Embryonic facial prominence (tissue), 1 donor: ENCODE data around the gene MINDY2.
"Not testable (repeated sequence)": the region's sequence is repeated elsewhere in the genome, so short reads cannot be mapped to it uniquely, and the experiment has no call there.

ENCODE experiments used
- DNase-seq: peaks from one replicate; pipeline ENCODE4 v3.0.0-alpha.2; 2016; ENCODE audit errors: extremely low spot score

The MINDY2 gene

DNA sequence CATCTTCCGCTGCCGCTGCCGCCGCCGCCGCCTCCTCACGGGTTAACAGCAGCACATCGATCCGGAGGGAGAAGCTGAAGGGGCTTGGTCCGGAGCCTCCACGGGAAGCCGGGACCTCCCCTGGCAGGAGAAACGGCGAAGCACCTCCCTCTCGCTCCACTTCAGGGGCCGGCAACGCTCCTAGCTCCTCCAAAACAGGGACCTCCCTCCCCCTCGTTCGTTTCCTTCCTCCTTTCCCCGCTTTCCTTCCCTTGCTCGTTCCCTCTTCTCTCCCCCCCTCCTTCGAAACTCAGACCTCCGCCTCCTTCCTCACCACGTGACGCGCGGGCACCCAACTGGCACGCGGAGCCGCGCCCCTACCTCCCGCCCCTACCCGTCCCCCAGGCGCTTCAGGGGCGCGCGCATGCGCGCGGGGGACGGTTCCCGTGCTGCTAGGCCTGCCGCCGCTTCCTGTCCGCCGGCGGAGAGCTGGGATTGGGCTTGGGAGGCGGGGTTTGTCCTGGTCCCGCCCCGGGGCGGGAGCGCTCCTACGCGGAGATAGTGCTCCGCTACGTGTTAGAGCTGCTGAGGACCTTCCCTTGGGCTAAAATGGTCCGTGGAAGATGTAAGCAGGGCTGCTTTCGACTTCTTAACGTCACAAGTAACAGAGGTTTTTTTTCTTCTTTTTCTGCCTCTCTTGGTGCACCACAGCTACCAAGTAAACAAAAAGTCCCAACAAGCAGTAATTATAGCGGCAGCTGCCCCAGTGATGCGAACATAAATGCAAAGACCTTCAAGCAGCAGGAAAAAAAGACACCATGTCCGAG, 21.4 kb upstream of the MINDY2 start, which contains the start of gene ADAM10:
Gene ADAM10 (minus strand): TSS at position 176 of the 806 bp plus-strand sequence. CDS start 173 bp downstream, at position 3.
- peak; percentile 99 for DNase-seq

DNA sequence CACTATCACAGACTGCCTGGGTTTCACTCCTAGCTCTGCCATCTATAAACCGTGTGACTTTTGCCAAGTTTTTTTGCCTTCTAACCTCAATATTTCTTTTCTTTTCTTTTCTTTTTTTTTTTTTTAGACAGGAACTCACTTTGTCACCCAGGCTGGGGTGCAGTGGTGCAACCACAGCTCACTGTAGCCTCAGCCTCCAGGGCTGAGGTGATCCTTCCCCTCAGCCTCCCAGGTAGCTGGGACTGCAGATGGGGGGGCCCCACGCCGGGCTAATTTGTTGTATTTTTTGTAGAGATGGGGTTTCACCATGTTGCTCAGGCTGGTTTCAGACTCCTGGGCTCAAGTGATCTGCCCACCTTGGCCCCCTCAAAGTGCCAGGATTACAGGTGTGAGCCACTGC, 18.4 kb upstream of the MINDY2 start:
- no peak for DNase-seq

DNA sequence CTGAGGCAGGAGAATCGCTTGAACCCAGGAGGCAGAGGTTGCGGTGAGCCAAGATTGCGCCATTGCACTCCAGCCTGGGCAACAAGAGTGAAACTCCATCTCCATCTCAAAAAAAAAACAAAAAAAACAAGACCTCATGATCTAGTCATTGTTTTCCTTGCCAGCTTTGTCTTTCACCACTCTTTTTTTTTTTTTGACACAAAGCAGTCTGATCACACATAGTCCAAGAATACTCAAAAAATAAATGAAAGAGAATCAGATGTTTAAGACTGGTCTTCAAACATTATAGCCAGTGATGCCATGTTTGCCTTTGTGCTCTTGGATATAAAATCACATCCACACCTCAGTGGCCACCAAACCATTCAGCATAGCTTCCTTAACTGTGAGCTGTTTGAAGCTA, 15.8 kb upstream of the MINDY2 start:
- no peak for DNase-seq

DNA sequence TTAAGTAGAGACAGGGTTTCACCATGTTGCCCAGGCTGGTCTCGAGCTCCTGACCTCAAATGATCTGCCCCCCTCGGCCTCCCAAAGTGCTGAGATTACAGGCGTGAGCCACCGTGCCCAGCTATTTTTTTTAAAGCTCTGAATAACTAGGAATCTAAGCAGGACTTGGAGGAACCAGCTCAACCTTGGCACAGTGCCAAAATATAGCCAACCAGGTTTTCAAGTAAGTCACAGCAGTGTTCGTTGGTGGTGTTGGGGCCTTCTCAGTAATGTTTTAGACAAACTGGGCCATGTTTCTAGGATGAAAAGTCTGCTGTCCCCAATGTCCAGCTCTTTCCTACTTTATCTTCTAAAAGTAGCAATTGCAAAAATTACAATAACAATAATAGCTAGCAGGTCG, 15.1 kb upstream of the MINDY2 start:
- no peak for DNase-seq

DNA sequence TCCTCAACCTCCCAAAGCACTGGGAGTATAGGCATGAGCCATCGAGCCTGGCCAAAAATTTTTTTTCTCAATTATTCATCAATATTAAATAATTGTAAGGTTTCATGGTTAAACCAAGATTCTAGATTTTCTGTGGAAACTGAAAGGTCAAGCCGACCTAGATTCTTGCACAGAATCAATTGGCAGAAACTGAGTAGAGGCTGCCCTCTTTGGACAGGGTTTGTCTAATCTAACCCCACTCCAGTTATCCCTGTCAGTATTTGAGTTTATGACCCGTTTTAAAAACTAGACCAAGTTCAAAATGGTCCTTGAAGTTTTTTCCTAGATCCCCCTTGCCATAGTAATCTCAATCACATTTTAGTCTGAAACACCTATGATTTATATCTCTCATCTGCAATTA, 13.0 kb upstream of the MINDY2 start:
- DNase-seq: no peak

DNA sequence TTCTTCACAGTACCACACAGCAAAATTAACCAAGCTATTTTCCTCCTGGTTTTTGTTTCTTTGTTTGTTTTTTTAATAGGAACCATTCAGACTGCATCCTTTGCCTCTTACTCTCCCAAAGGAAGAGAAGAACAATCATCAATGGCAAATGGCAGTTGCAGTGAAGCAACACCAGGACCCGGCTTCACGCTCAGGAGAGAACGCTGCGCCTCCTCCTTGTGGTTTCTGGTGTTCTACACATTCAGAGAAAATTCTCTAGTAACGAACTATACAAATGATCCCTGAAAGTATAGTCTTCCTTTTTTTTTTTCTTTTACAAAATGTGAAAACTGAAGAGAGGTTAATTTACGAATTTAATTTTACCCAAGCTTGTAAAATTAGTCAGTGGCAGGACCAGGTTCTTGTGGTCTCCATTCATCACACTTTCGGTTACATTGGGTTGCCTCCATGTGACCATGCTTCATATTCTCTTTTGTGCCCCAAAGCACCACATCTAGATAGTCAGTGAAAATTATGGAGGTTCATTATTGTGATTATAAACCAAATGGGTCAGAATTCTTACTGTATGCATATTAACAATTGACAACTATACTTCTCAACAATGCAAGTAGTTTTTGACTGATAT, 10.6 kb upstream of the MINDY2 start:
- DNase-seq: no peak

DNA sequence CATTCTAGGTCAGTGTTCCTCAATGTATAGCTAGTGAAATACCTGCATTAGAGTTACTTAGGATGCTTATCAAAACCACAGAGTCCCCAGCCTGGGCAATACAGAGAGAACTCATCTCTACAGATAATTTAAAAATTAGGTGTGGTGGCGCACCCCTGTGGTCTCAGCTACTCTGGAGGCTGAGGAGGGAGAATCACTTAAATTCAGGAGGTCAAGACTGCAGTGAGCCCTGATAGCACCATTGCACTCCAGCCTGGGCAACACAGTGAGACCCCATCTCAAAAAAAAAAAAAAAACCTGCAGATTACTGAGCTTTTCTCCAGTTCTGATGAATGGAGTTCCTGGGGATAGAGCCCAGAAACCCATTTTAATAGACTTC, 10.1 kb upstream of the MINDY2 start:
- no peak for DNase-seq

DNA sequence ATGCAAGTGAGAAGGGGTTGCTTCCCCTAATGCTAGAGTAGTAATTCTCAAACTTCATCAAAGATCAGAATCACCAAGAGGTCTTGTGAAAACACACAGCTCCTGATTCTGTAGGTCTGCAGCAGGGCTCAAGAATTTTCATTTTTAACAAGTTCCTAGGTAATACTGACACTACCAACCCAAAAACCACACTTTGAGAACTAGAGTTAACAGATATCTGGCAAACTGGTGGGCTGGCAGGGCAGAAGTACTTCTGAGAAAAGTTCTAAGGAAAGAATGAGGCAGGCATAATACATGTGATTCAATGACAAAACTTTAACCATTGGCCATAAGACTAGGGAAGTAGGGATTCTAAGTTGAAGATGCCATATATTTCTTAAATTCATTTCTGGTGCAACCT, 8.8 kb upstream of the MINDY2 start:
- DNase-seq: no peak

DNA sequence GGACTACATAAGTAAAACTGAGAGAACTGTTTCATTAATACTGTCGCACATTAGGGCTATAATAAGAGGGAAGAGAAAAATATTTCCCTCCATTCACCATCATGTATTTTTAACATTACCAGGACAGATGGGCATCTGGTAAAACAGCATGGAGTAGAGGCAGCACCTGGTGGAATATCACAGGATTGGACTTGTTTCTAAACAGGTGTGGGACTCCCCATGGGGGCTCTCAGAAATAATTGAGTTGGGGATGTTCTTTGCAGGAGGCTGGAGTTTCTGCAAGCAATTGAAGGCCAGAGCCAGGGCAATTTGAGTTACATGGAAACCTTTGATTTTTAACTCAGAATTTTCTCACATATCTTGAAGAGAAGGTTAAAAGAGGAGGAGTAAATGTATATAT, 8.4 kb upstream of the MINDY2 start:
- no peak for DNase-seq

DNA sequence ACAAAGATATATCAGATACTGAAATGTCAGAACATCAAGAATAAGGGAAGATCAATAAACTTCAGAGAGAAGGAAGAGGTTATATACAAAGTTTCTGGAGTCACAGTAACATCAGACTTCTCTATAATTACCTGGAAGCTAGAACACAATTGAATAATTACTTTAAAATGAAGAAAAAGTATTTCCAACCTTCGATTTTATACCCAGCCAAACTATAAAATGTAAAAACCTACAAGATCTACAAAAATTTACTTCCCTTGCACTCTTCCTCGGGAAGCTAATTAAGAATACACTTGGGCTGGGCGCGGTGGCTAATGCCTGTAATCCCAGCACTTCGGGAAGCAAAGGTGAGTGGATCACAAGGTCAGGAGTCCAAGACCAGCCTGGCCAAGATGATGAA, 6.6 kb upstream of the MINDY2 start:
- DNase-seq: no peak

DNA sequence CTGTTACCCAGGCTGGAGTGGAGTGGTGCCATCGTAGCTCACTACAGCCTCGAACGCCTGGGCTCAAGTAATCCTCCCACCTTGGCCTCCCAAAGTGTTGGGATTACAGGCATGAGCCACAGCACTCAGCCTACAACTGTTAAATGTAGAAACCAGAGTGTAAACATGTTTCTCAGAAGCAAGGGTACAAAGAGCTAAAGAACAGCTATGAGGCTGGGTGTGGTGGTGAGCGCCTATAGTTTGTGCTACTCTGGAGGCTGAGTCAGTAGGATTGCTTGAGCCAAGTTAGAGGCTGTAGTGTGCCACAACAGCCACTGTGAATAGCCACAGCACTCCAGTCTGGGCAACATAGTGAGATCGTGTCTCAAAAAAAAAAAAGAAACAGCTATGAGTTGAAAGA, 4.8 kb upstream of the MINDY2 start:
- DNase-seq: no peak

DNA sequence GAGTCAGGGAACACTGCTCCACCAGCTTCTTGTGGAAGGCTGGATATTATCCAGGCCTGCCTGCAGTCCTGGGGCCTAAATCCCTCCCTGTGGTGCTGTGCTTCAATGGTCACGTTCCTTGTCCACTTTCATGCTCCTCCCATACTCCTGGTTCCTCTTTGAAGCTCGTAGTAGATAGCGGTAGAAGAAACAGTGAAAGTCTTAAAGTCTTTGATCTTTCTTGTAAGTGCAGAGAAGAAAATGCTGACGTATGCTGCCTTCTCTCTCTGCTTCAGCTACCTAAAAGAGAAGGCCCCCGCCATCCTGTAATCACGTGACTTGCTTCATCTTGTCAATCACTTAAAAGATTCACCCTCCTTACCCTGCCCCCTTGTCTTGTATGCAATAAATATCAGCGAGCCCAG, 2.5 kb upstream of the MINDY2 start:
- not testable (repeated sequence) for DNase-seq

DNA sequence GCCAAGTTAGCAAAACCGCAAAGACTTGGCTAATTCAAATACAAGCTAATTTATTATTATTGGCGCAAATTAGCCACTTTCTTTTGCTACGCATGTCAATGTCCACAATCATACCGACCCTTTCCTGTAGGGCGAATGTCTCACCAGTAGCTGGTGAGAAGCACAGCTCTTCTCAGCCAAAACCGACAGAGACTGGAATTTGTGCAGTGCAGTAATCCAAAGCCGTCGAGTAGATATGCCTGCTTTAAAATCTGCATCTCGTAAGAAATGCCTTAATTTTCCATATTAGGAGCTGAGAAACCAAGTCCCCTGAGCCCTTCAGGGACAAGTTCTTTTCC, 614 bp upstream of the MINDY2 start:
- no peak for DNase-seq

DNA sequence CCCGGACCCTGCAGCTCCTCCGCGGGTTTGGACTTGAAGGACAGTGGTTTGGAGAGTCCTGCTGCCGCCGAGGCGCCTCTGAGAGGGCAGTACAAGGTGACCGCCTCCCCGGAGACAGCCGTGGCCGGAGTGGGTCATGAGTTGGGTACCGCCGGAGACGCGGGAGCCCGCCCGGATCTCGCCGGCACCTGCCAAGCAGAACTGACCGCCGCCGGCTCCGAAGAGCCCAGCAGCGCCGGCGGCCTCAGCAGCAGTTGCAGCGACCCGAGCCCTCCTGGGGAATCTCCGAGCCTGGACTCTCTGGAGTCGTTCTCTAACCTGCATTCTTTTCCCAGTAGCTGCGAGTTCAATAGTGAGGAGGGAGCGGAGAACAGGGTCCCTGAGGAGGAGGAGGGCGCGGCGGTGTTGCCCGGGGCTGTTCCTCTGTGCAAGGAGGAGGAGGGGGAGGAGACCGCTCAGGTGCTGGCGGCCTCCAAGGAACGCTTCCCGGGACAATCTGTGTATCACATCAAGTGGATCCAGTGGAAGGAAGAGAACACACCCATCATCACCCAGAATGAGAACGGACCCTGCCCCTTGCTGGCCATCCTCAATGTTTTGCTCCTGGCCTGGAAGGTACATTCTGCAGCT, 634 bp downstream of the MINDY2 start:
- DNase-seq: no peak

DNA sequence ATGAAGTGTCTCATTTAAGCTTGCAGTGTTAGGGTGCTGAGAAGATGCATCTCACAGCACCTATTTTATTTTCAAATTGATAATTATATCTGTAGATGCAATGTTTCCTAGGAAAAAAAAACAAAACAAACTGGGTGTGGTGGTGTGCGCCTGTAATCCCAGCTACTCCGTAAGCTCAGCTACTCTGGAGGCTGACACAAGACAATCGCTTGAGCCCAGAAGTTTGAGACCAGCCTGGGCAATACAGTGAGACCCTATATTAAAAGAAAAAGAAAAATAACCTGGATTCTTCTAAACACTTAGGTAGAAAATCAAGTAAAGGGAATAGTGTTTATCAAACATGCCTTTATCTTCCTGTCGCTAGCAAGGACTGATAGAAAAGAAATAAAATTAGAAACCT, 1.9 kb downstream of the MINDY2 start:
- DNase-seq: no peak

DNA sequence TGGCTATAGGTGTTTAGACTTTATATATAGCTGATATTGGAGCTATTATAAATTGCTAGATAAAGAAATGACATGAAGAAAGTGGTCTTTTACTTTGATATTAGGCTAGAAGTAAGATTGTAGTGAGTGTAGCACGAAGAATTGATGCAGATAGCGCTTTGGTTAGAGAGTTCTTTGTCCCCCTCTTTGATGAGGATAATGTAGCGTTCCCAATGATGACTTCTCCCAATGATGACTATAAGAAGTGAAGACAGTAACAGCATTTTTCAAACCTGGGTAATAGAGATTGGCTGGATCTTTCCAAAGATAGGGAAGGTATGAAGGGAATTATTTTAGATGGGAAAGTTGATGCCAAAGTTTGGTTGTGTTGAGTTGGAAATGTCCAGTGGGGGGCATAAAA, 4.3 kb downstream of the MINDY2 start:
- no peak for DNase-seq

DNA sequence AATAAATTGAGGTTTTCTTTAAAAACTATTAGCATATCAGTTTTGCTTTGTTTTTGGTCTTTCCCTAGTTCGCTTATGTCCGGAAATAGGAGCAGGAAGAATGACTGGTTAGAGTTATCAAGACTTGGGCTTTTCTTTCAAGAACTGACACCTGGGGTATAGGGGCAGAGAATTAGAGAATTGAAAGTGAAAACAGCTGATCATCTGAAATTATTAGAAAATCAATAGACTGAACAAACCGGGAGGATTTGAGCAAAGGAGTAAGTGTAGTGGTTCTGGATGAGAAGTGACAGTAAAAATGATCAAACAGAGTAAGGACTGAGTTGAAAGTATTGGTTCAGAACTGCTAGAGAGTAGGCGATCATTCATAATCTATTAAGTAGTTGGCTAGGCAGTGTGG, 6.0 kb downstream of the MINDY2 start:
- no peak for DNase-seq

DNA sequence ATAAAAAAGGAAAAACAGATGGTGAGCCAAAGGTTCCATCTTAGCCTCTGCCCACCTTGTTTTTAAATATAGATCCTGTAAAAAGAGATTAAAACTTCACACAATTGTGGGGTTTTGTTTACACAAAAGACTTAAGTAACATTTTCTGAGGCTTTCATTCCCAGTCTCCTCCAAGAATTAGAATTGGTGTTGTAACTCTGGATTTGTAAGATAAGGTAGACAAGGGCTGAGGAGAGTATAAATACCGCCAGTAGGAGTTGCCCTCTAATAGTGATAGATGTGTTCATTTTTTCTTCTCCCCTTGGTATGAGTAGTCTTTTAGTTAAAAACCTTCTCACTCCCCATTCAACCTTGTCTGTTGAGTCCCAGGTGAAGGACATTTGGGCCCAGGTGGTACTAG, 8.5 kb downstream of the MINDY2 start:
- DNase-seq: no peak

DNA sequence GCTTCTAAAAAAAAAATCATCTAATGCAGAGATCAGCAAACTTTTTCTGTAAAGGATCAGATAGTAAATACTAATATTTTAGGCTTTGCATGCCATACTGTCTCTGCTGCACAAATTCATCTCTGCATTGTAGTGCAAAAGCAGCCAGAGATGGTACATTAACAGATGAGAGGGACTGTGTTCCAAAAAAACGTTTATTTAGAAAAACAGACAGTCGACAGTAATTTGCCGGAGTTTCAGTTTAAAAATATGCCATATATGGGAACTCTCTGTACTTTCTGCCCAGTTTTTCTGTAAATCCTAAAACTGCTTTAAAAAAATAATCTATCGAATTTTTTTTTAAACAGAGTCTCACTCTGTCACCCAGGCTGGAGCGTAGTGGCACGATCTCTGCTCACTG, 14.3 kb downstream of the MINDY2 start:
- no peak for DNase-seq

DNA sequence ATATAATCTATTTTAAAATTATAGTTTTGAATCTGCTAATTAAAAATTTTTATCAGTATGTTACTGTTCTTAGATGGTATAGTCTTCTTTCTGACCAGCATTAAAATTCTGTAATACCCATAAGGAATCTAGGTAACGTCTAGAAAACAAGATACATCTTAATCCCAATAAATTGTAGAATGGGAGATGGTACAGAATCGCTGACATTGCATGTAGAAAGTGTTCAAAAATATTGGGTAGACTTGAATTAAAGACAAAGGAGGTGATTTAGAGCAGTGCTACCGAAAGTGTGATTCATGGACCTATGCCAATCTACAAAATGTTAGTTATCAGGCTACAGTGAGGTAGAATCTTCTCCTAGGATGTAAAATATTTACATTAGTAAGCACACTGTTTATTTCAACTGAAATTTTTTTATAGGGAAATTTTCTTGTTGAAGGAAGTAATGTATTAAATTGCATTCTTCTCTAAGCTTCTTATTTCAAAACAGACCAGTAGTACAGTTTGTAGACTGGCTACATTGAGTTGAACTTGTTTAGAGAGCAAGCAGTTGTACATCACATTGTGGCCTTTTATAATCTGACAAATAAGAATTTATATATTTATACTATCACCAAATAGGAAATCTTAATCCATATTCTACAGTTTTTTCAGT, 17.1 kb downstream of the MINDY2 start:
- no peak for DNase-seq

DNA sequence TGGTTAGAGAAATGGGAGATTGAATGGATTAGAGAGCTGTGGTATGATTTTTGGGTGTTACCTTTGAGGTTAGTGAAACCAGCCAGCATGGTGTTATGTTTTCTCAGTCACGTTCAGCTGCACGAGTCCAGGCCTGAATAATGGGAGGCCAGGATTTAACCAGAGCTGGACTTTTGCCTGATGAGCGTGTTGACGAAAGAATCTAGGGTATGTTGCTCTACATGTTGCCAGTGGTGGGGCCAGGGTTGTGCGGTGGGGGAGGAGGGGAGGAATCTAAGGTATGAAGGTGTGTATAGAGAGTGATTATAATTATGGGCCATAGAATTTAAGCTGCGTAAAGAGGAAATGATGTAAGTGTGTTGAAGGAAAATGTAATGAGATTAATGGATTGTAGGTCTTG, 22.8 kb downstream of the MINDY2 start:
- peak; percentile 47 for DNase-seq

DNA sequence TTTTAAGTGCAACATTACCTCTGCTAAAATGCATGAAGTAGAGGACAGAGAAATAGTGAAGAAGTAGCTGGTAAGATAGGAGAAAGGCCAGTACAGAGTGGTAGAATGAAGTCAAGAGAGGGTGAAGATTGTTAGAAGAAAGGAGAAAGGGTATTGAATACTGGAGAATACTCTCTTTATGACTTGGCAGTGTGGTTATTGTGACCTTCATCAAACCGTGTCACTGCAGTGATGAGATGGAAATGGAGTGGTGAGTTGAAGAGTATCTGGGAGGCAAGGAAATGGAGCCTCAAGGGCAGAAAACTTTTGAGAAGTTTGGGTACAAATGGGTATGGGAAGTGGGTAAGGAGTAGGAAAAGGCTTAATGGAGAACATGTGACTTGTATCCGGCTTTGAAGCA, 24.7 kb downstream of the MINDY2 start:
- DNase-seq: no peak

DNA sequence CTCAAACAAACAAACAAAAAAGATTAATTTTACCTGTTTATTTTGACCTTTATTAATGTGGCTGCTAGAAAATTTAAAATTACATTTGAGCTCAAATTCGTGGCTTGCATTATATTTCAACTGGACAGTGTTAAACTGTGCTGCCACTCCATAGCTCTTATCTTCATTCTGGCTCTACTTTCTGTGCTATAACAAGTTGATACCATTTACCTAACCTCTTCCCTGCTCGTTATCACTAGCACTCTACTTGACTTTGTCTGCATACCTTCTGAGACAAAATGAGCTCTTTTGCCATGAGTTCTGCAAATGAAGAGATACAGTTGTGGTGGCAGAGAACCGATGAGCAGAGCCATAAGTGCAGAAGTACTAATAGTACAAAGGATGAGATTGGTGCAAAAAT, 26.4 kb downstream of the MINDY2 start:
- no peak for DNase-seq
